ENCODE data around the gene MYRFL. TPM values are rescaled to one million over a fixed set of nuclear protein-coding genes. Genes with fewer than 3 reads are reported as not detected.
"Not testable (repeated sequence)": the region's sequence is repeated elsewhere in the genome, so short reads cannot be mapped to it uniquely, and the experiment has no call there.

The MYRFL gene
- total RNA-seq, 2 donors from 2014 or later, result 0.15 to 0.55 TPM

DNA sequence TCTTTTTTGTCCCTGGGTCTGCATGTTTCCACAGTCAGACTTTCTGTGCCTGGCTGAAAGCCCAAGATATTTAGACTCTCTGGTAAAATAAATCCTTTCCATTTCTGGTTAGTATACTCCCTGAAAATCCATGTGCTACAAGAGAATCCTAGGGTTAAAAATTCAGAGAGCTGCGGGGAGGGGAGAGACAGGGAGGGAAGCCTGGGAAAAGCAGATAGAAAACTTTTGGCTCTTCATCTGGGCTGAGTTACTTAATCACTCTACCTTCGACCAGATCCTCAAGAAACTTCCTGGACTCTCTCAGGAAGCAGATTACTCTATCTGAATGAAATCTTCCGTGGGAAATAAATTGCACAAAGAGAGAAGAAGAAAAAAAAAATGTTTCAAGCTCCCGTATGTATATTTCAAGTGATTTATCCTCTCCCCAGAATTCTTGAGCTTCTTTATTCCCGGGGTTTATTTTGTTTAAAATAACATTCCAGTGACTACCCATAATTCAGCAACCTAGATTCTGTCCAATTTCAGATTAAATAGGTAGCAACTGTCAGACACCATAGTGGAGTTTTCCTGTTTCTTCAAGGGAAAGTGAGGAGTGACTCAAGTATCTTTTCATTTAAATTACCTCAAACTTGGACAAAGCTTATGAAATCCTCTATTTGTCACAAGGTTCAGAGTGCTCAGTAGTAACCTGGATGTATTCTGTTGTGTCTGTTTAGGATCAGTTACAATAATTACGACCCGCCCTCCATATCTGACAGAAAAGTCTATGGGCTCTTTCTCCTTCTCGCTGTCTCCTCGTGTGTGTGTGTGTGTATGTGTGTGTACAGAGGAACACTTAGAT lies 163.7 kb downstream of the MYRFL start:
- Histone ChIP-seq H3K36me3 (ENCODE audit: control insufficient read depth, insufficient read depth, low read length) (no peaks in the 10 kb centered on the region), H3K27me3 (ENCODE audit: control insufficient read depth, insufficient read depth, low read length, poor library complexity, severe bottlenecking) (no peaks in the 10 kb centered on the region), H3K27ac (ENCODE audit: low read depth, low read length) (no peak overlapping the region), H3K4me3 (ENCODE audit: low read length) (no peak overlapping the region), H3K4me1 (ENCODE audit: control insufficient read depth, insufficient read depth, low read length) (no peaks in the 10 kb centered on the region), H3K9me3 (ENCODE audit: control insufficient read depth, low read length) (no peaks in the 10 kb centered on the region), H3K9ac (ENCODE audit: extremely low read depth, low read length, poor library complexity, severe bottlenecking) (no peak overlapping the region)
- no peak for DNase-seq
- Mint-ChIP-seq H3K4me3 (no peak overlapping the region), H3K4me1 (no peaks in the 10 kb centered on the region), H3K36me3 (ENCODE audit: low read depth) (no peaks in the 10 kb centered on the region), H3K27me3 (ENCODE audit: insufficient read depth) (no peaks in the 10 kb centered on the region), H3K27ac (no peak overlapping the region), H3K9me3 (peaks cover 7% of the 10 kb centered on the region)
- 85% methylated on average over 6 of the region's 9 CpGs; no CpG with 5 or more reads in 1 of the 2 experiments for WGBS, 2 experiments (ENCODE audit: insufficient coverage in 1 of 2, insufficient read length in 1 of 2)
- TF ChIP-seq, protein P1, sequence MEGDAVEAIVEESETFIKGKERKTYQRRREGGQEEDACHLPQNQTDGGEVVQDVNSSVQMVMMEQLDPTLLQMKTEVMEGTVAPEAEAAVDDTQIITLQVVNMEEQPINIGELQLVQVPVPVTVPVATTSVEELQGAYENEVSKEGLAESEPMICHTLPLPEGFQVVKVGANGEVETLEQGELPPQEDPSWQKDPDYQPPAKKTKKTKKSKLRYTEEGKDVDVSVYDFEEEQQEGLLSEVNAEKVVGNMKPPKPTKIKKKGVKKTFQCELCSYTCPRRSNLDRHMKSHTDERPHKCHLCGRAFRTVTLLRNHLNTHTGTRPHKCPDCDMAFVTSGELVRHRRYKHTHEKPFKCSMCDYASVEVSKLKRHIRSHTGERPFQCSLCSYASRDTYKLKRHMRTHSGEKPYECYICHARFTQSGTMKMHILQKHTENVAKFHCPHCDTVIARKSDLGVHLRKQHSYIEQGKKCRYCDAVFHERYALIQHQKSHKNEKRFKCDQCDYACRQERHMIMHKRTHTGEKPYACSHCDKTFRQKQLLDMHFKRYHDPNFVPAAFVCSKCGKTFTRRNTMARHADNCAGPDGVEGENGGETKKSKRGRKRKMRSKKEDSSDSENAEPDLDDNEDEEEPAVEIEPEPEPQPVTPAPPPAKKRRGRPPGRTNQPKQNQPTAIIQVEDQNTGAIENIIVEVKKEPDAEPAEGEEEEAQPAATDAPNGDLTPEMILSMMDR (conservative IDR thresholded peaks at IDR 0.05), result no peak

DNA sequence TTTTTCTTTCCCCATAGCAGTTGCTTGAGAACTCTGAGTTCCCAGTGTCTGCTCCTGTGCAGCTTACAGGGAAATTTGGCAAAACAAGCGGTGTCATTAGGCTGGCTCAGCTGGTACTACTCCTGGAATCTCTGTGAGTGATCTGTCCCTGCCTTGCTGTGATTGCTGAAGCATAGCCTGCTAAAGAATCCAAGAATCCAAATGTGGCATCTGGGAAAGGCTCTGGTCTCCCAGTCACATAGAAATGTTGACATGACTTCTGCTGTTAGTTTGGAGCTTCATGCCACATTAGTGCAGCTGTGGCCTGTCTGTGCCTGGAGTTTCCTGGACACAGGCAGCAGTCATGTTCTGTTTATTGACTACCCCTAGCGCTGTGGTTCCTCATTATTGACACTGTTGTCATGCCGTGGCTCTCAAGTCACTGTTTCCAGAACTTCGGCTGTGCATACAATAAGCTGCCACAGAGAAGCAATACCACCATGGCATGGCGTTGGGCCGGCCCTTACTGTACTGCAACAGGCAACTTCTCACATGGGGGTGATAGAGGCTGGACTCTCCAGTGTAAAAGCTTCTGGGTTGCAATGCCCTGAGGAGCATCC lies 166.8 kb downstream of the MYRFL start:
- H3K9me3 Mint-ChIP-seq, result peaks cover 4% of the 10 kb centered on the region
- Histone ChIP-seq H3K4me1 (ENCODE audit: control insufficient read depth, insufficient read depth, low read length) (no peaks in the 10 kb centered on the region), H3K9ac (ENCODE audit: extremely low read depth, low read length, poor library complexity, severe bottlenecking) (no peak overlapping the region), H3K4me3 (ENCODE audit: low read length) (no peak overlapping the region), H3K9me3 (ENCODE audit: control insufficient read depth, low read length) (no peaks in the 10 kb centered on the region), H3K27me3 (ENCODE audit: control insufficient read depth, insufficient read depth, low read length, poor library complexity, severe bottlenecking) (no peaks in the 10 kb centered on the region), H3K27ac (ENCODE audit: low read depth, low read length) (no peak overlapping the region), H3K36me3 (ENCODE audit: control insufficient read depth, insufficient read depth, low read length) (no peaks in the 10 kb centered on the region)
- no peaks in the 10 kb centered on the region for H3K27me3 Mint-ChIP-seq (ENCODE audit: insufficient read depth)
- 85 to 89% methylated on average over 6 of the region's 6 CpGs for WGBS, 2 experiments (ENCODE audit: insufficient coverage in 1 of 2, insufficient read length in 1 of 2)
- H3K4me3 Mint-ChIP-seq, result no peak overlapping the region
- no peak for DNase-seq
- no peaks in the 10 kb centered on the region for H3K36me3 Mint-ChIP-seq (ENCODE audit: low read depth)
- no peaks in the 10 kb centered on the region for H3K4me1 Mint-ChIP-seq
- TF ChIP-seq, protein P1 (conservative IDR thresholded peaks at IDR 0.05), result no peak
- no peak overlapping the region for H3K27ac Mint-ChIP-seq

DNA sequence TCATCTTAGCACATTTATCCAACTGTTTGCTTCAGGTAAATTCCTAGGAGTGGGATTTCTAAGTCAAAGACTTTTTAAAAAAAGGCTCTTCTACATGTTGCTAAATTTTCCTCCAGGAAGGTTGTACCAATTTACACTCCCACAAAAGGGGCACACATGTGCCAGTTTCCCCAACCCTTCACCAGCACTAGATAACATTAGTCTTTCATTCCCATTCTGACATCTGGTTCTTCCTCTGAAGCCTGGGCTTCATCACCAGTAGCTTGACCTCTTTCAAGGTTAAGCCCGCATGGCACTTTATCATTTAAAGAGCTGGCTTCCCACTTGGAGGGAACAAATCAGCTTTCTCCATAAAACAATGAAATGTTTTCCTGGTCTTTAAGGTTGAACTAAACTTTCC lies 168.4 kb downstream of the MYRFL start:
- no peak for DNase-seq
- Mint-ChIP-seq H3K27ac (no peak overlapping the region), H3K4me1 (no peaks in the 10 kb centered on the region)

DNA sequence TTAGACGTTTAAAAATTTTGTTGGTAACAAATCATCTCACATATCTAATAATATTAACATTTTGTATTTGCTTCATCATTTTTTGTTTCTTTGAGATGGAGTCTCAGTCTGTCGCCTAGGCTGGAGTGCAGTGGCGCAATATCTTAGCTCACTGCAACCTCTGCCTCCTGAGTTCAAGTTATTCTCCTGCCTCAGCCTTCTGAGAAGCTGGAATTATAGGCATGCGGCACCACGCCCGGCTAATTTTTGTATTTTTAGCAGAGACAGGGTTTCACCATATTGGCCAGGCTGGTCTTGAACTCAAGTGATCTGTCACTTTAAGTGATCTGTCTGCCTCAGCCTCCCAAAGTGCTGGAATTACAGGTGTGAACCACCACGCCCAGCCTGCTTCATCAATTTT lies 169.1 kb downstream of the MYRFL start:
- not testable (repeated sequence) for DNase-seq; H3K4me3 ChIP-seq (ENCODE audit: low read length); H3K27ac ChIP-seq (ENCODE audit: low read depth, low read length); H3K27me3 ChIP-seq (ENCODE audit: control insufficient read depth, insufficient read depth, low read length, poor library complexity, severe bottlenecking); H3K36me3 ChIP-seq (ENCODE audit: control insufficient read depth, insufficient read depth, low read length); H3K27me3 Mint-ChIP-seq (ENCODE audit: insufficient read depth); H3K36me3 Mint-ChIP-seq (ENCODE audit: low read depth); H3K4me3 Mint-ChIP-seq; H3K27ac Mint-ChIP-seq; H3K9me3 Mint-ChIP-seq; H3K9me3 ChIP-seq (ENCODE audit: control insufficient read depth, low read length); H3K9ac ChIP-seq (ENCODE audit: extremely low read depth, low read length, poor library complexity, severe bottlenecking); H3K4me1 ChIP-seq (ENCODE audit: control insufficient read depth, insufficient read depth, low read length); H3K4me1 Mint-ChIP-seq
- 86 to 100% methylated on average over 5 to 7 of the region's 7 CpGs for WGBS, 2 experiments (ENCODE audit: insufficient coverage in 1 of 2, insufficient read length in 1 of 2)

More for the DNA sequence above, 168.4 kb downstream of the MYRFL start:
- Histone ChIP-seq H3K9ac (ENCODE audit: extremely low read depth, low read length, poor library complexity, severe bottlenecking) (no peak overlapping the region), H3K27ac (ENCODE audit: low read depth, low read length) (no peak overlapping the region), H3K9me3 (ENCODE audit: control insufficient read depth, low read length) (no peaks in the 10 kb centered on the region), H3K36me3 (ENCODE audit: control insufficient read depth, insufficient read depth, low read length) (no peaks in the 10 kb centered on the region), H3K27me3 (ENCODE audit: control insufficient read depth, insufficient read depth, low read length, poor library complexity, severe bottlenecking) (no peaks in the 10 kb centered on the region), H3K4me1 (ENCODE audit: control insufficient read depth, insufficient read depth, low read length) (no peaks in the 10 kb centered on the region), H3K4me3 (ENCODE audit: low read length) (no peak overlapping the region)
- 88 to 100% methylated on average over 1 of the region's 1 CpG for WGBS, 2 experiments (ENCODE audit: insufficient coverage in 1 of 2, insufficient read length in 1 of 2)
- Mint-ChIP-seq H3K9me3 (peaks cover 4% of the 10 kb centered on the region), H3K36me3 (ENCODE audit: low read depth) (no peaks in the 10 kb centered on the region), H3K27me3 (ENCODE audit: insufficient read depth) (no peaks in the 10 kb centered on the region), H3K4me3 (no peak overlapping the region)
- TF ChIP-seq, protein P1 (conservative IDR thresholded peaks at IDR 0.05), result no peak
